ENCODE results near the gene WRAP53.

Gene WRAP53

GRCh38 chr17:7710301-7710700 is 22.0 kb downstream of the WRAP53 start:
- no peak for DNase-seq

- no peak for DNase-seq
Observed at GRCh38 chr17:7711051-7711755, 22.9 kb downstream of the WRAP53 start.

- no peak for DNase-seq
Observed at GRCh38 chr17:7712111-7712771, 24.0 kb downstream of the WRAP53 start.

GRCh38 chr17:7713782-7714181 is 25.5 kb downstream of the WRAP53 start:
- DNase-seq: no peak

- DNase-seq: no peak
Observed at GRCh38 chr17:7714721-7715594, 26.7 kb downstream of the WRAP53 start.

- DNase-seq: no peak
Observed at GRCh38 chr17:7715936-7716886, 27.9 kb downstream of the WRAP53 start.

GRCh38 chr17:7716901-7717755 is 28.9 kb downstream of the WRAP53 start, which contains the start of gene DNAH2:
Gene DNAH2 (plus strand): TSS chr17:7717744. CDS start chr17:7719735, 1,991 bp downstream.
- DNase-seq: peak; percentile 50

- DNase-seq: no peak
Observed at GRCh38 chr17:7717756-7718350, 29.6 kb downstream of the WRAP53 start.

- DNase-seq: no peak
Observed at GRCh38 chr17:7719661-7720060, 31.4 kb downstream of the WRAP53 start.

- DNase-seq: no peak
Observed at GRCh38 chr17:7720125-7720524, 31.8 kb downstream of the WRAP53 start.

GRCh38 chr17:7721612-7722011 is 33.3 kb downstream of the WRAP53 start:
- DNase-seq: no peak

- no peak for DNase-seq
Observed at GRCh38 chr17:7727886-7728285, 39.6 kb downstream of the WRAP53 start.

- no peak for DNase-seq
Observed at GRCh38 chr17:7729816-7730215, 41.5 kb downstream of the WRAP53 start.

GRCh38 chr17:7732981-7733539 is 44.8 kb downstream of the WRAP53 start:
- DNase-seq: no peak

GRCh38 chr17:7737601-7738000 is 49.3 kb downstream of the WRAP53 start:
- DNase-seq: no peak

- no peak for DNase-seq
Observed at GRCh38 chr17:7739746-7740145, 51.5 kb downstream of the WRAP53 start.

GRCh38 chr17:7740481-7741001 is 52.3 kb downstream of the WRAP53 start:
- DNase-seq: no peak

GRCh38 chr17:7742729-7743128 is 54.5 kb downstream of the WRAP53 start:
- no peak for DNase-seq

GRCh38 chr17:7744416-7744815 is 56.1 kb downstream of the WRAP53 start:
- no peak for DNase-seq

GRCh38 chr17:7745748-7746470 is 57.6 kb downstream of the WRAP53 start:
- DNase-seq: no peak
